NCI-H1417 treated with DMSO at 0.1 percent for 48 hours (cell line): ENCODE data around the gene PHLPP1.

Experiments
- DNase-seq: peaks from one replicate; lab custom pipeline; 2025; lab: John Stamatoyannopoulos, UW

PHLPP1 gene

GRCh38 chr18:62744076-62744968 lies 29.0 kb downstream of the PHLPP1 start:
- no peak for DNase-seq

DNA sequence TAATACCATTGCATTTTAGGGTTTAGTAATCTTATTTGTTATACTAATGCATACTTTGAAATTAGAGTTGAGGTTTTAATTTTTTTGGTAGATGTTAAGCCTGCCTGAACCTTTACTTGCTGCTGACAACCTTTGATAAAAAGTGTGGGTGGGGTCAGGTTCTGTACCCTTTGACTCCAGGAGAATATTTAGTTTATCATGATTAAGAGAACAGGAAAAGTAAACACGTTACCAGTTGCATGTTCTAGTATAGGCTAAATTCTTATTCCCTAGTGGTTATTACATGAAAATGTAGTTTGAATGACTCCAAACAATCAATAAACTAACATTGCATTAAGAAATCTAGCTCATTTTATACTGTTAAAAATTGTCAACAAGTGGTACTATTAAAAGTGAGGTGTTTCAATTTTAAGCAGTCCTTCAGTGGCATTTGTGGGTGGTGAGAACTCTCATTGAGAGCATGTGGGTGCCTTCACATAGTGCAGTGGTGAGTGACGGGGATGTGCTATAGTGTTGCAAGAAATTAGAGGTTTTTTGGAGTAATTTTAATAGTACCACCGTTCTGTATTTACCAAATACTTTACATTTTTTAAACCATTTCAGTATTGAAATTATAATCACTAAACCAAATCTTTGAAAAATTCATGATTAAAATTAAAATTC lies 29.9 kb downstream of the PHLPP1 start:
- DNase-seq: no peak

GRCh38 chr18:62749389-62749788 lies 34.0 kb downstream of the PHLPP1 start:
- DNase-seq: no peak

- no peak for DNase-seq
Observed at GRCh38 chr18:62751341-62751821, 36.0 kb downstream of the PHLPP1 start.

DNA sequence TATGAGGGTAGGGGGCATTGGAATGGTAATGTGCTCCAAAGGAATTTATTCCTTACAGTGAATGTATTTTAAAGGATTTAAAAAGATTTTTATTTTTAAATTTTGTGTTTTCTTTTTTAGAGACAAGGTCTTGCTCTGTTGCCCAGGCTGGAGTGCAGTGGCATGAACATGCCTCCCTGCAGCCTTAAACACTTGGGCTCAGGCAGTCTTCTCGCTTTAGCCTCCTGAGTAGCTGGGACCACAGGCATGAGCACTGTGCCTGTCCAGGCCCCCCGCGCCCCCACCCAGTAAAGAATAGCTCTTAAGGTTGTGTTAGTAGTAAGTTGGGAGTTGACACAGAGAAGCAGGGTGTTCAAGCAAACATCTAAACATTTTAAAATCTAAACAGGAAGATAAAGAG lies 36.6 kb downstream of the PHLPP1 start:
- DNase-seq: no peak

DNA sequence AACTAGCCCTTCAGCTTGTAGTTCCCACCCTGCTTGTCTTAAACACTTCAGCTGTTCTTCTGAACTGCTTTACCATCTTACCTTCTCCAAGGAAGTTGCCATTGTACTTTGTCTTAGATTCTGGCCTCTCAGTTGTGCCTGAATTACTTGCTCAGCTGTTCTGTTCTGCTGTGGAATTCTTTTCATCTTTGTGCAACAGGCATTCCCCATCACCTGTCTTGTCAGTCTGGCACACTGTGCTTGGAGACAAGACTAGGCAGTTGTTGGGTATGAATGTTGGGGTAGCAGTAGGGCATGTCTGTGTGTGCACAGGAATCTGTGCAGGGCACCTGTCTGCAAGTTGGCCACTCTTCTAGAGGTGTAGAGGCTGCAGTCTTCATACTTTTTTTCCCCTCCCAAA lies 38.7 kb downstream of the PHLPP1 start:
- no peak for DNase-seq

GRCh38 chr18:62755454-62755853 lies 40.1 kb downstream of the PHLPP1 start:
- DNase-seq: no peak

DNA sequence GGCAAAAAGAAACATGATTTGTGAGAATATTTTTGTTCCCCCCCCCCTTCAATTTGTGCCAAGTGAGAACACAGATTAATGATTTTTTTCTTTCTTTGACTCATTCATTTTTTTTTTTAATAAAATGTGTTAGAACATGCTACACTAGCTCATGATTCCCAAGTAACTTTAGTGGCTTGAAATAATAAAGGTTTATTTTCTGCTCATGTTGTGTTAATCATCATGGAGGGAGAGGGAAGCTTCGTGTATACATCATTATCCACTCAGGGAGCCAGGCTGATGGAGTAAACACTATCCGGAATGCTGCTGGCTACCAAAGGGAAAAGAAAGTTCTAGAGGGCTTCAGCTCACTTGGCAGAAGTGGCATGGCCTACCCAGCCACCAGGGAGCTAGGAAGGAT lies 40.6 kb downstream of the PHLPP1 start:
- DNase-seq: no peak

DNA sequence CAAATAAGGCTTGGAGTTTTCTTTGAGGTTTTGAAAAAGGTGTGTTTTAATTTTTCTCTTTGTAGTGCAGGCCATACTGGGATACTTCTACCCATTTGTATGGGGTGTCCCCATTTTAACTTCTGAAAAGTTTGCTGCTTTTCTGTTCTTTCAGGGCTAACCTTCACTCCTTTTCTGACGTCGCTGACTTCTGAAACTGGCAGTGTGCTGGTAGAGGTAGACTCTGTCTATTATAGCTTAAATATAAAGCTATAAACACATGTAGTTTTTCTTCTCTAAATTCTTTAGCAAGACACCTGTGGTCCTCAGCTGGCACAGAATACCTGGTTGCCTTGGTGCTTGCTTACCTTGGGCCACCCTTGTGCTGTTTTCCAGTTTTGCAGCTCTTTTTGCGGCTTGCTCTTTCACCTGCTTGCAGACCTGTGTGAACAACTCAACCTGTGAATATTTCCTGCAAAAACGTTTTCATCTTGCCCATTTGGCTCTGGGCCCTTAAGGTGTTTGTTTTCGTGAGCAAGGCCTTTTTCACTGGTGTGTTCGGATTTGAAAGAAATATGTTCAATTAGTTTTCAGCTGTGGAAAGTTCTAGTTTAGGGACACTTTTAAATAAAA lies 42.2 kb downstream of the PHLPP1 start:
- DNase-seq: no peak

DNA sequence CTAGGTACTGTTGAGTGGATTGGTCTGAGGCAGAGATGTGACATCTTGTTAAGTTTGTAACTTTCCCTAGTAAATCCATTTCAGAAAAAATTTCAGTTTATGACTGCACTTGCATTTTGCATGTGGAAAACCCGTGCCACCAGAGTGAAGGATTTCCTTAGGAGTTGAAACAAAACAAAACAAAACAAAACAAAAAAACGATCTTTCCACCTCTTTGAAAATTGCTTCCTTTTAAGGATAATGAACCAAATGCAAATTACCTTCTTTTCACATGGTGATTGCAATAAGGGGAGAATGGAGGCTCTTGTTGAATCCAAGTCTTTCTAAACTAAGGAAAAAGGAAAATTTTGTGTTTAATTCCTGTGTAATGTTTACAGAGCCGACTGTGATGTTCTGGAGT lies 43.2 kb downstream of the PHLPP1 start:
- DNase-seq: no peak

DNA sequence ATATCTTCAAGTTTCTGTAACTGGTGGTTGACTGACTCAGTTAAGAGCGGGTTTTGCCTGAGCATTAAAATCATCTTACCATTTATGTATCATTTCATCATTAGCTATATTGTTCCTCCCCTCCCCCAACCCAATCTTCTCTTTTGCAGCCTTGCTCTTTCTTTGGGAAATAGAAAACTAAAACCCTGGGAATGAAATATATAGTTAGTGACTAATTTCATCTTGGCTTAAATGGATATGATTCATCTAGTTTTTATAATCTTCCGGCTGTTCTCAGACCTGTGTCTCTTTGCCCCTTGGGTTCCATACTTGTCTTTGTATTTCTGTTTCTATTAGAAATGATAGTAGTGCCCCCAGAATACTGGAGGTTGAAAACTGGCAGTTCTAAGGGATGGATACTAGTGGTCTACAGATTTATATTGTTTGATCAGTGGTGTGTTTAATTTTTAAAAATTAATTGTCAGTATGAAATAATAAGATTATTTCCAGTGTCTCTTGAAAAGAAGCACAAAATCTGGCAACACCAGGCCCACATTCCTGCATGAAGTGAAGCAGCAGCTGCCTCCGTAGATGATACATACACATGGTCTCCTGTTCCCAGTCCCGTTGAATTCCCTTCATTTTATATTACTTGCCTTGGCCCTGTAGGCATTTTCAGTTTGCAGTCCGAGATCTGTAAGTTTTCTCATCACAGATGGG lies 44.5 kb downstream of the PHLPP1 start:
- no peak for DNase-seq

DNA sequence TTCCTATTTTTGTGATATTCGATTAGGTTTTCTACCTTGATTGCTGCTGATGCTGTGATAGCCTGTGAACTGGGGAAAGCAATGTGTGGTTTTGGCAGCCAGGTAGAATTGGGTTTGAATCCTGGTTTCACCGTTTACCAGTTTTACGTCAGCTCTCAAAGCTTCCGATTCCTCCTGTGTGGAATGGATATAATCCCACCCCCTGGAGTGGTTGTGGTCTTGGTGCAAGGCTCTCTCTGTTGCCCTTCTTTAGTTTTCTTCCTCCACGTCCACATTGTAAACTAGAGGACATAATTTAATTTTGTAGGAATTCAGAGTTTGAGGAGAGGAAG lies 45.0 kb downstream of the PHLPP1 start:
- no peak for DNase-seq

DNA sequence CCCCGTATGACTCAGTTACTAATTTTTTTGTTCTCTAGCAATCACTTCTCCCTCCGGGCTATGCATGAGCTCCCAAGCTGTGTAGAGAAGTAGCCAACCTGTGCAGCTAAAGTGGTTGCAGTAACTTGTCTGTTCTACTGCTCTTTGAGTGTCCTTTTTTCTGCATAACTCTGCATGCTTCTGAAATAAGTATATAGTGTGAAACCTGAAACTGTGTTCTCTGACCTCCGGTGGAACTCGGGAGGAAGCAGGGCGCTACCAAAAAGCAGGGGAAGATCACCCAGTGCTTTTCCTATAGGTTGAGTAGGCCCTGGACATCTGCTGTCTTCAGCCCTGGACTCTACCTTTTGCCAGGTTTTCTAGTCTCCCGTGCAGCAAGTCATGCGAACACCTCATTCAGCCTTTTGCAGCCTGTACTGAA lies 47.8 kb downstream of the PHLPP1 start:
- DNase-seq: no peak

DNA sequence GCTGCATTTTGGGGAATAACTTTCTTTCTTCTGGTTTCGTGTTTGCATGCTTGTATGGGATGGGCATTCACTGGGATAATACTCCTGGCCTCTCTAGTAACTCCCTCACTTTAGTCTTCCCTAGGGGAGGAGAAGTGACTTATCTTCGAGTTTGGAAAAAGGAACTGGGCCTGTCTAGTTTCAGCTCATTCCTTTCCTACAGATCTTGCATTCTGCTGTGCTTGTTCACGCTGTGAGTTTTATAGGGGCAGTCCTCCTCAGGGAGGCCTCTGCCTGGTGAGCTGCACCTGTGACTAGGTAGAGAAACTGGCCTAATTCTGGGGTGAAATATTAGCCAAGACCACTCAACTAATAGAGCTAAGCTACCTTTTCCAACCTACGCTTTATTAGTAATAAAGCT lies 50.9 kb downstream of the PHLPP1 start:
- no peak for DNase-seq

DNA sequence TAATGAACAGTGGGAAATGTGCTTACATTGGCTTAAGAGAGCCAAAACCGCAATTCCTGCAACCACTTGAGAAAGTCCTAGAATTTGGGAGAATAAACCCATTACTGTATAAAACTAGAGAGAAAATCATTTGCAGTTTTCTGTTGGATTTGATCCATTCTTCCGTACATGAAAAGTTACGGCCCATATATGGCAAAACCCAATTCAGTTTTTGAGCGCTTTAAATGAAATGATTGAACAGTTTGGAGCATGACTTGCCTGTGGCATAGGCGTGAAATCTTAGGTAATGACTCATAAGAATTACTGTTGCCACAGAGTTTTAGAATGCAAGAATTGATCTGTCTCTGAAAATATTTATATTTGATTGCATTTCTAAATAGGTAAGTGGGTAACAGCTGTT lies 52.0 kb downstream of the PHLPP1 start:
- DNase-seq: no peak

GRCh38 chr18:62767836-62768557 lies 52.7 kb downstream of the PHLPP1 start:
- no peak for DNase-seq

- DNase-seq: no peak
Observed at GRCh38 chr18:62768558-62768943, 53.2 kb downstream of the PHLPP1 start.

DNA sequence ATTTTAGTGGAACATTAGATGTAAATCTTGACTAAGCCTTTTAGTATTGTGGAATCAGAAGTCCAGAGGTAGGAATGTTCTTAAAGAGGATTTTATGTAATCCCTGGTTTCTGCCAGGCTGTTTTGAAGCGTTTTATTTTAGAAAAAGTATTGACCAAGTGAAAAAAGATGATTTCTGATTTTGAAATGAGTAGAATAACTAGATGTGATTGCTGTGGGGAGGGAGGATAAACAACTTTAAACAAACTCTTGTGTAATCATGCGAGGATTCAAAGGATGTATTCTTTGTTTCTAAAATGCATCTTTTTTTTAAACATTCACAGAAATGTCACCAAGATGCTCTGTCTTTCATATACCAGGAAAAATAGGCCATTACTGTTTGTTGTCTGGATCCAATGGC lies 53.9 kb downstream of the PHLPP1 start:
- DNase-seq: no peak

- no peak for DNase-seq
Observed at GRCh38 chr18:62771494-62772270, 56.3 kb downstream of the PHLPP1 start.

DNA sequence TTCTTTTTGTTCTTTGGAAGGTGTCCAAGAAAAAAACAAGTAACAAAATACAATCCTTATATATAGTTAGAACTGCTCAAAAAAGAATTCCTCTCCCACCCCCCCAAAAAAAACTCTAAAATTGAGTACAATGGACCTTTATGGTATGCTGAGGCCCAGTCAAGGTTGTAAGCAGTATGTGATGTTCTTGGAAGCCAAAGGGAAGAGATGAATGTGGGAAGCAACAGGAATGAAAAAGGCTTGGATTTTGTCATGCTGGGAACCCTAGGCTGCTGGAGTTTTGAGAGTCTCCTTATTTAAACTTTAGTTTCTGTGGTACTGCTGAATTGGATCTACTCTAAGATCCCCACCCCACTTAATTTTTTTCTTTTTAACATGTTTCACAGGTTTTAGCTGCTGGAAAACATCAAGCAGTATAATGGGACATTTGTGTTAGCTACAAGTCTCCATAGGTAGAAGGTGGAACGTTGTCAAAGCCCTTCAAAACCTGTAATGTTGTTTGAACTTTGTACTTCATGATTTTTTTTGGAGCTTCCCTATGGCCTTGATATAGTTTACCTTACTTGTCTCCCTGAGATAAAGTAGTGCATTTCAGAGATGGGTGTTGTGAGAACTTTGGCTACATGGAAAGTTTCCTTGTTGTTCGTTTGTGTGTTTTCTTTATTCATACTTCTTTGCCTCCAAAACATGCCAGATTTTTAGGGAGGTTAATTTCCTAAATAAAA lies 57.7 kb downstream of the PHLPP1 start:
- DNase-seq: no peak
